ENCODE data around the gene LUC7L. TPM values are rescaled to one million over a fixed set of nuclear protein-coding genes. Genes with fewer than 3 reads are reported as not detected.
A peak's percentile ranks its signal among the peaks of the same experiment; 100 is the strongest.
"Not testable (repeated sequence)": the region's sequence is repeated elsewhere in the genome, so short reads cannot be mapped to it uniquely, and the experiment has no call there.

LUC7L gene
- total RNA-seq, 1 experiment from 2014 or later = 47.1 TPM

DNA sequence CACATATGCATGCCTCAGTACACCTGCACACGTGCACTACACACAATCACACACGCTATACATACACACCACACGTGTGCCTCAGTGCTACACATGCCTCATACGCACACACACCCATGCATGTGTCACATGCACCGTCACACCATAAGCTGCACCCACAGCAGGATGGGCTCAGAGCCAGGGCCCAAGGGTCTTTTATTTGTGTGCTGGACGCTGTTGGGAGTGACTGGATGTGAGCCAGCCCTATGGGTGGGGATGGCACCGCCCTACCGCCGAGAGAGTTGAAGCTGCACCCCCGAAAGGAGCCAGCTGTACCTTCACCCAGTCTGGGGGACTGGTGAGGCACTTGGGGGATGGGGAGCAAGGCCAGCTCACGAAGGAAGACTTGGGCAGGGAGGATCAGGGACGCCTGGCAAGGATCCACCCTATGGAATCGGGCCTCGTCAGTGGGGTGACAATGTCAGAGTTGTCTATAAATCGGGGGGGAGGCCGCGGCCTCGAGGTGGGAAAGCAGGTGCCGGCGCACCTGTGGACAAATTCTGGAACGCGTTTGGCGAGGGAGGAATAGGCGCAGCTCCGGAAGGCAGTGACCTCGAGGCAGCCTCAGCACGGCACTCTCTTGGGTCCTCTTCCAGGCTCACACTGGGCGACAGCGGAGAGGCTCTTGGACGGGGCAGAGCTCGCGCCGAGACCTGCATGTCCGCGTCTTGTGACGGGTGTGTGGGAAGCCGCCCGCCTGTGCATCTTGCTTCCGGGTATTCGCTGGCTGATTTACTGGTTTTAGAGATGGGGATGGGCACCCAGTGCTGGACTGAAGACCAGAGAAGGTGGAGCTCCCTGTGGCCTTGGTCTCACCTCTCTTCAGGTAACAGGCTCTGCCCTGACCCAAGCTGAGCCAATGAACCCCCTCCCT is 39.1 kb upstream of the LUC7L start:
- no peak overlapping the region for H3K27ac ChIP-seq
- H3K36me3 ChIP-seq = peaks cover 4% of the 10 kb centered on the region; the same call in 1 of the 2 replicates
- H3K4me1 ChIP-seq (replicated peaks) = no peaks in the 10 kb centered on the region
- DNase-seq (ENCODE audit: low read depth in 1 of 2, low spot score in 2 of 2) = peak in 1 of 2 experiments; percentile 38
- no peaks in the 10 kb centered on the region for H3K27me3 ChIP-seq (replicated peaks)
- no peaks in the 10 kb centered on the region for H3K9me3 ChIP-seq (replicated peaks)
- H3K4me3 ChIP-seq = no peak overlapping the region

- DNase-seq (ENCODE audit: low read depth in 1 of 2, low spot score in 2 of 2); H3K9me3 ChIP-seq (replicated peaks): not testable (repeated sequence)
Observed at GRCh38 chr16:267562-267961, 38.3 kb upstream of the LUC7L start.

DNA sequence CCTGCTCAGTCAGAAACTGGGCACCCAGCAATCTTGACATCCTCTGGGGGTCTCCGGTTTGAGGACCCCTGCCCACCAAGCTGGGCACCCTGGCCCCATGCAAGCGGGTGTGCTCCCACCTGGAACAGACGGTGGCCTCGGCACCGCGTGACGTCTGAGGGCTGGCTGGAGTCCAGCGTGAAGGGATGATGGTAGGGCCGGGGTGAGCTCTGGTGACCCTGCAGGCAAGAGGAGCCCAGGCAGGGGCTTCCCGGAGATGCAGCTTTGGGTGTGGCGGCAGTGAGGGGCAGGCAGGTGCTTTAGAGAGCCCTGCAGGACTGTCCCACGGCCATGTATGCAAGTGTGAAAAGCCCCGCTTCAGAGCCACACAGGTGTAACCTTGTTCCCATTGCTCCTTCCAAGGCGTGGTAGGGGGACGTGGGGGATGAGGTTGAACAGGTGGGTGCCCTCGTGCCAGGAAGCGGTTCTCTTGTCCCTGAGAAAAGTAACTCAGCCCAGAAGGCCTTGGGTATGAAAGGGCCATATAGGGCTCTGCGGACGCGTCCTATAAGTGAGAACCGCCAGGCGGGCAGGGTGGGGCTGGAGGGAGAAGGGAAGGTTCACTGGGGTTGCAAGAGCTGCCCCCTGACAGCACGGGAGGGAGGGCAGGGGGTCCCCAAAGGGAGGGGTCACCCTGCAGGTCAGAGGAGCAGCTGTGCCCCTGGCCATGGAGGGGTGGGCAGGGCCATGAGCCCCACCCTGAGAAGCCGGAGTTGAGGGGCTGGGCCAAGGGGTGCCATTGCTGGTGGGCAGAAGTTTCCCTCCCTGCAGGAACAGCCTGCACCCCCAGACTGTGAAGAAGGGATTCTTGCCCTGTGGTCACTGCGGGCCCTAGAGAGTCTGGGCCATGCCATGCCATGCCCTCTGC is 37.3 kb upstream of the LUC7L start:
- no peak for DNase-seq (ENCODE audit: low read depth in 1 of 2, low spot score in 2 of 2)
- Histone ChIP-seq H3K4me3 (no peak overlapping the region), H3K27ac (no peak overlapping the region), H3K27me3 (replicated peaks) (no peaks in the 10 kb centered on the region), H3K4me1 (replicated peaks) (no peaks in the 10 kb centered on the region), H3K9me3 (replicated peaks) (no peaks in the 10 kb centered on the region), H3K36me3 (peaks cover 4% of the 10 kb centered on the region; the same call in 1 of the 2 replicates)

More at GRCh38 chr16:267562-267961, 38.3 kb upstream of the LUC7L start:
- H3K36me3 ChIP-seq; H3K27me3 ChIP-seq (replicated peaks); H3K4me3 ChIP-seq; H3K27ac ChIP-seq; H3K4me1 ChIP-seq (replicated peaks): not testable (repeated sequence)

- Histone ChIP-seq H3K4me3 (no peak overlapping the region), H3K27ac (no peak overlapping the region), H3K27me3 (replicated peaks) (no peaks in the 10 kb centered on the region), H3K36me3 (peaks cover 4% of the 10 kb centered on the region; the same call in 1 of the 2 replicates), H3K9me3 (replicated peaks) (no peaks in the 10 kb centered on the region), H3K4me1 (replicated peaks) (no peaks in the 10 kb centered on the region)
- no peak for DNase-seq (ENCODE audit: low read depth in 1 of 2, low spot score in 2 of 2)
Observed at GRCh38 chr16:265711-266110, 36.5 kb upstream of the LUC7L start.

GRCh38 chr16:265002-265529 is 35.8 kb upstream of the LUC7L start:
- Histone ChIP-seq H3K27ac (no peak overlapping the region), H3K36me3 (peaks cover 5% of the 10 kb centered on the region), H3K4me1 (replicated peaks) (no peaks in the 10 kb centered on the region), H3K27me3 (replicated peaks) (no peaks in the 10 kb centered on the region), H3K4me3 (no peak overlapping the region), H3K9me3 (replicated peaks) (no peaks in the 10 kb centered on the region)
- DNase-seq (ENCODE audit: low read depth in 1 of 2, low spot score in 2 of 2) = no peak

DNA sequence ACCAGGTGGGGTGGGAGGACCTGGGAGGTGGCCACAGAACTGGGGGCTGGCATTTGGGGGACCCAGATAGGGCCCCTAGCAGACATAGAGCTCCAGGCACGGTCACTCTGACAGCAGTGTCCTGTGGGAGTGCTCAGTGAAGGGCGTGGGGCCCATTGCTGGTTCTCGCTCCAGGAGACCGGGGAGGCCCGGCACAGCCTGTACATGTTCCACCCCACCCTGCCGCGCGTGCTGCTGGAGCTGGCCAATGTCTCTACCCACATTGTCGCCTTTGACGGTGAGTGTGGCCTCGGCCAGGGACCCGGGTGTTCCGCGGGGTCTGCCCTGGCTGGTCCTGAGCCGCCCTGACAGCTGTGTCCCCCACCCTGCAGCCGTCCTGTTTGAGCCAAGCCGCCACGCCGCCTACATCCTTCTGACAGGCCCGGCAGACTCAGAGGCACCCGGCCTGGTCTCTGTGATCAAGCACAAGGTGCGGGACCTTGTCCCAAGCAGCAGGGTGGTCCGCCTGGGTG is 35.2 kb upstream of the LUC7L start:
- Histone ChIP-seq H3K9me3 (replicated peaks) (no peaks in the 10 kb centered on the region), H3K27ac (no peak overlapping the region), H3K36me3 (peaks cover 7% of the 10 kb centered on the region), H3K4me1 (replicated peaks) (no peaks in the 10 kb centered on the region), H3K4me3 (no peak overlapping the region), H3K27me3 (replicated peaks) (no peaks in the 10 kb centered on the region)
- no peak for DNase-seq (ENCODE audit: low read depth in 1 of 2, low spot score in 2 of 2)

DNA sequence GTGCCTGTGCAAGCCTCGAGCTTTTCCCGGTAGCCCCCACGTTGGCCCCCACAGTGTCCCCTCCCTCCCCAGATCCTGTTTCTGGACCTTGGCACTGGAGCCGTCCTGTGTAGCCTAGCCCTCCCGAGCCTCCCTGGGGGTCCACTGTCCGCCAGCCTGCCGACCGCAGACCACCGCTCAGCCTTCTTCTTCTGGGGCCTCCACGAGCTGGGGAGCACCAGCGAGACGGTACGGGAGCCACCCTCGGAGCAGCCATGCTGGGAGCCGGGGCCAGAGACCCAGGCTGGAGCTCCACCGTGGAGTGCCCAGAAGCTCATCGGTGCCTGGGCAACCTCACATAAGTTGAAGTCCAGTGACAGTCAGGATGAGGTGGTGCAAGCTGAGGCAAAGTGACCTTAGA is 34.7 kb upstream of the LUC7L start:
- no peak for DNase-seq (ENCODE audit: low read depth in 1 of 2, low spot score in 2 of 2)
- Histone ChIP-seq H3K4me1 (replicated peaks) (no peaks in the 10 kb centered on the region), H3K9me3 (replicated peaks) (no peaks in the 10 kb centered on the region), H3K36me3 (peaks cover 7% of the 10 kb centered on the region), H3K27ac (no peak overlapping the region), H3K27me3 (replicated peaks) (no peaks in the 10 kb centered on the region), H3K4me3 (no peak overlapping the region)

DNA sequence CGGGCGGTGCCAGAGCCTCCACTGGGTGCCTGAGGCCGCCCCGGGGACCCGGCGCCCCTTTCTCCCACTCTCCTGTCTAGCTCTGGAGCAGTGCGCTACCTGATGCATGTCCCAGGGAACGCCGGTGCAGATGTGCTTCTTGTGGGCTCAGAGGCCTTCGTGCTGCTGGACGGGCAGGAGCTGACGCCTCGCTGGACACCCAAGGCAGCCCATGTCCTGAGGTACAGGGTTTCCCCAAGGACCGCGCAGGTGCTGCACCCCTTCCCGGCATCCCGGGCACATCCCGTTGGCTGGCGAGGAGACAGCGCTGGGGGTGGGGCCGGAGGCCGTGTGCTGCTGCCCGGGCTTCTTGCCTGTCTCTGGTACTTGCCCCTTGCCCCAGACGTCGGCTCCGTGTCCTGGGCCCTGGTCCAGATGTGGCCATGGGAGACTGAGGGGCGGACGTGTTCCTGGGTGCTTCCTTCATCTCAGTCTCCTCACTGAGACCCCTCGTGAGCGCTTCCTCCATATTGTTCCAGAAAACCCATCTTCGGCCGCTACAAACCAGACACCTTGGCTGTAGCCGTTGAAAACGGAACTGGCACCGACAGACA is 34.0 kb upstream of the LUC7L start:
- Histone ChIP-seq H3K4me1 (replicated peaks) (no peaks in the 10 kb centered on the region), H3K27ac (no peak overlapping the region), H3K9me3 (replicated peaks) (no peaks in the 10 kb centered on the region), H3K4me3 (no peak overlapping the region), H3K27me3 (replicated peaks) (no peaks in the 10 kb centered on the region), H3K36me3 (peaks cover 7% of the 10 kb centered on the region)
- DNase-seq (ENCODE audit: low read depth in 1 of 2, low spot score in 2 of 2) = no peak

DNA sequence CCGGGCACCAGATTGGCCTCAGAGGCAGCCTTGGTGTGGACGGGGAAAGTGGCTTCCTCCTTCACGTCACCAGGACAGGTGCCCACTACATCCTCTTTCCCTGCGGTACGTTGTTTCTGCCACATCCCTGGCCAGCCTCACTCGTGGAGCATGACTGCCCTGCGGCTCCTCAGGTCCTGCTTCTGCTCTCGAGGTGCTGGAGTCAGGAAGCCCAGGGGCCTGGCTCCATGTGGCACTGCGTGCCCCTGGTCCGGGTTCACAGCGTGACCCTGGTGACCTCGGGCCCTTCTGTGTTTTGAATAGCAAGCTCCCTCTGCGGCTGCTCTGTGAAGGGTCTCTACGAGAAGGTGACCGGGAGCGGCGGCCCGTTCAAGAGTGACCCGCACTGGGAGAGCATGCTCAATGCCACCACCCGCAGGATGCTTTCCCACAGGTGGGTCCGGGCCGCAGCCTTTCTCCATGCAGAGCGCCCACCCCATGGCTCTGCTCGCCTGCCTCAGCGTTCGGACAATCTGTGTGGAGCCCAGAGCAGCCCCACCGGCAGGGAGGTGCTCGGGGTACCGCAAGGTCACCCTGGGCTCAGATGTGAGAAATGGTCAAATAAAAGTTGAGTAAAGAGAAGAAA is 33.0 kb upstream of the LUC7L start:
- Histone ChIP-seq H3K27ac (no peak overlapping the region), H3K4me1 (replicated peaks) (no peaks in the 10 kb centered on the region), H3K9me3 (replicated peaks) (no peaks in the 10 kb centered on the region), H3K4me3 (no peak overlapping the region), H3K27me3 (replicated peaks) (no peaks in the 10 kb centered on the region), H3K36me3 (peaks cover 7% of the 10 kb centered on the region)
- peak in 1 of 2 experiments; percentile 45 for DNase-seq (ENCODE audit: low read depth in 1 of 2, low spot score in 2 of 2)

GRCh38 chr16:261031-261691 is 31.9 kb upstream of the LUC7L start:
- Histone ChIP-seq H3K9me3 (replicated peaks) (no peaks in the 10 kb centered on the region), H3K4me1 (replicated peaks) (no peaks in the 10 kb centered on the region), H3K27ac (no peak overlapping the region), H3K36me3 (peaks cover 9% of the 10 kb centered on the region), H3K27me3 (replicated peaks) (no peaks in the 10 kb centered on the region), H3K4me3 (no peak overlapping the region)
- DNase-seq (ENCODE audit: low read depth in 1 of 2, low spot score in 2 of 2) = no peak

DNA sequence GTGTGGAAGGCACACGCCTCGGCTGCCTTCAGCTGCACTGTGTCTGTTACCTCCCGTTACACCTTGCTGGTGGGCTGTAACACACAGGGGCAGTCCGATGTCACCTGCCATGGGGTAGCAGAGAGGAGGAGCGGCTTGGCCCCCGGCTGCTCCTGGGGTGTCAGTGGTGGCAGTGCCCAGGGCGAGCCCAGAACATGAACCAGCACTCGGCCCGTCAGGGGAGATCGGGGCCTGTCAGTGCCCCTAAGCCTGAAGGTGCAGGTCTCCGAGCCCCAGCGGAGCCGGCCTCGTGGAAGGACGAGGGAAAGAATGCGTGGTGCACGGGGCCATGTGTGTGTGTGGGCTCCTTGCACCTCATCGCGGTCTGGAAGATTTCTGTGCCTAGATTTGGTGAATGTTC is 31.1 kb upstream of the LUC7L start:
- Histone ChIP-seq H3K4me3 (no peak overlapping the region), H3K4me1 (replicated peaks) (no peaks in the 10 kb centered on the region), H3K27ac (no peak overlapping the region), H3K9me3 (replicated peaks) (no peaks in the 10 kb centered on the region), H3K27me3 (replicated peaks) (no peaks in the 10 kb centered on the region), H3K36me3 (peaks cover 13% of the 10 kb centered on the region)
- no peak for DNase-seq (ENCODE audit: low read depth in 1 of 2, low spot score in 2 of 2)

DNA sequence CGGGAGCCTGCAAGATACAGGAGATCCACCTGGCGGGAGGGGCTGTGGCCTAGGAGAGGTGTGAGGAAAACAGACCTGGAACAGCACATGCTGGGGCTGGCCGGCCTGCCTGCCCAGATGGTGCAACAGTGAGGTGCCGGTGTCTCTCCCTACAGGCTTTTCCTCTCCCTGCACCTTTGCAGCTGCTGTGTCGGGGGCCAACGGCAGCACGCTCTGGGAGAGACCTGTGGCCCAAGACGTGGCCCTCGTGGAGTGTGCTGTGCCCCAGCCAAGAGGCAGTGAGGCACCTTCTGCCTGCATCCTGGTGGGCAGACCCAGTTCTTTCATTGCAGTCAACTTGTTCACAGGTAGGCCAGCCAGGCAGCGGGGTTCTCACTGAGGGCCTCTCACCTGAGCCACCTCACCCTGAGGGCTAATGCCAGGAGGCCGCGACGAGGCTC is 30.6 kb upstream of the LUC7L start:
- DNase-seq (ENCODE audit: low read depth in 1 of 2, low spot score in 2 of 2) = no peak
- Histone ChIP-seq H3K36me3 (peaks cover 13% of the 10 kb centered on the region), H3K4me1 (replicated peaks) (no peaks in the 10 kb centered on the region), H3K27me3 (replicated peaks) (no peaks in the 10 kb centered on the region), H3K9me3 (replicated peaks) (no peaks in the 10 kb centered on the region), H3K4me3 (no peak overlapping the region), H3K27ac (no peak overlapping the region)
